KMS-11 (cell line): Measurements from ENCODE around the gene ADGRB3.

ENCODE experiments used
- H2AFZ ChIP-seq: fragments of 200-600 bp; sonication (generic); 2 replicates; pipeline ENCODE4 v1.6.1; 2016; ENCODE audit warnings: antibody characterized with exemption, mixed run types, low read depth
- H3K27ac ChIP-seq: fragments of 200-600 bp; sonication (generic); 2 replicates; pipeline ENCODE4 v1.6.1; 2016; ENCODE audit warnings: mild to moderate bottlenecking, mixed run types
- H3K27me3 ChIP-seq: fragments of 200-600 bp; sonication (generic); 2 replicates; pipeline ENCODE4 v1.6.1; 2017; ENCODE audit warnings: mild to moderate bottlenecking, low read depth, mixed run types, moderate library complexity; ENCODE audit not compliant: insufficient read depth
- H3K36me3 ChIP-seq: fragments of 200-600 bp; sonication (generic); 2 replicates; pipeline ENCODE4 v1.6.1; 2017; ENCODE audit warnings: mild to moderate bottlenecking, mixed run types; ENCODE audit not compliant: insufficient read depth
- H3K4me1 ChIP-seq: fragments of 200-600 bp; sonication (generic); 2 replicates; pipeline ENCODE4 v1.6.1; 2016; ENCODE audit warnings: mild to moderate bottlenecking, low read depth, mixed run types; ENCODE audit not compliant: poor library complexity, severe bottlenecking
- H3K4me2 ChIP-seq: fragments of 200-600 bp; sonication (generic); 2 replicates; pipeline ENCODE4 v1.7.0; 2016; ENCODE audit warnings: mild to moderate bottlenecking, mixed run types
- H3K4me3 ChIP-seq: fragments of 200-600 bp; sonication (generic); IDR thresholded peaks from 2 replicates; pipeline ENCODE4 v1.6.1; 2017; ENCODE audit warnings: low read depth, low read length, mixed read lengths; ENCODE audit not compliant: insufficient read depth
- H3K79me2 ChIP-seq: fragments of 200-600 bp; sonication (generic); 2 replicates; pipeline ENCODE4 v1.6.1; 2016; ENCODE audit warnings: low read depth, mixed run types; ENCODE audit not compliant: insufficient read depth
- H3K9ac ChIP-seq: fragments of 200-600 bp; sonication (generic); 2 replicates; pipeline ENCODE4 v1.6.1; 2016; ENCODE audit warnings: mild to moderate bottlenecking, mixed run types
- H4K20me1 ChIP-seq: fragments of 200-600 bp; sonication (generic); 2 replicates; pipeline ENCODE4 v1.6.1; 2016; ENCODE audit warnings: mild to moderate bottlenecking, mixed run types; ENCODE audit not compliant: insufficient read depth
- TF ChIP-seq, protein P1 (sequence below): fragments of 200-600 bp; sonication (generic); conservative IDR thresholded peaks from 2 replicates; pipeline ENCODE4 v1.6.1; 2017; ENCODE audit warnings: low read depth, mild to moderate bottlenecking, antibody characterized with exemption, low read length, moderate library complexity, mixed read lengths

The ADGRB3 gene

DNA sequence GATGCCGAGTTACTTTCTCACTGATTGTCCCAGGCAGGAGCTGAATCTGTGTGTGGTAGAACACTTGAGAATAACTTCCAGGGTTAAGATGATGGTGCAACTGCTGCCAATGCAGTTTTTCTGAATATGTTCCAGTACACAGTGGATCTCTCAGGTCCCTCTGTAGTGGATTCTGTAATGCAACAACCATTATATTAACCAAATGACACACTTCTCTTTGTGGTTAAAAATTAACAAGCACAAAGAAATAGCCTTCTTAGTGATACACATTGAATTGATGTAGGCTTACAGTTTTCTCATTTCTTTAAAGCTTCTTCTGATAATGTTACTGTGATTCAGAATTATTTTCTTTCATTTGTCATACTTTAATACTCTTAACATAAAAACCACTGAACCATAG, 383.8 kb downstream of the ADGRB3 start:
- Histone ChIP-seq H3K9ac (no peak overlapping the region), H4K20me1 (no peaks in the 10 kb centered on the region), H3K27ac (no peak overlapping the region), H3K79me2 (no peaks in the 10 kb centered on the region), H3K36me3 (no peaks in the 10 kb centered on the region), H2AFZ (no peak overlapping the region), H3K27me3 (no peaks in the 10 kb centered on the region), H3K4me3 (no peak overlapping the region), H3K4me2 (no peak overlapping the region), H3K4me1 (no peaks in the 10 kb centered on the region)
- TF ChIP-seq, protein P1, sequence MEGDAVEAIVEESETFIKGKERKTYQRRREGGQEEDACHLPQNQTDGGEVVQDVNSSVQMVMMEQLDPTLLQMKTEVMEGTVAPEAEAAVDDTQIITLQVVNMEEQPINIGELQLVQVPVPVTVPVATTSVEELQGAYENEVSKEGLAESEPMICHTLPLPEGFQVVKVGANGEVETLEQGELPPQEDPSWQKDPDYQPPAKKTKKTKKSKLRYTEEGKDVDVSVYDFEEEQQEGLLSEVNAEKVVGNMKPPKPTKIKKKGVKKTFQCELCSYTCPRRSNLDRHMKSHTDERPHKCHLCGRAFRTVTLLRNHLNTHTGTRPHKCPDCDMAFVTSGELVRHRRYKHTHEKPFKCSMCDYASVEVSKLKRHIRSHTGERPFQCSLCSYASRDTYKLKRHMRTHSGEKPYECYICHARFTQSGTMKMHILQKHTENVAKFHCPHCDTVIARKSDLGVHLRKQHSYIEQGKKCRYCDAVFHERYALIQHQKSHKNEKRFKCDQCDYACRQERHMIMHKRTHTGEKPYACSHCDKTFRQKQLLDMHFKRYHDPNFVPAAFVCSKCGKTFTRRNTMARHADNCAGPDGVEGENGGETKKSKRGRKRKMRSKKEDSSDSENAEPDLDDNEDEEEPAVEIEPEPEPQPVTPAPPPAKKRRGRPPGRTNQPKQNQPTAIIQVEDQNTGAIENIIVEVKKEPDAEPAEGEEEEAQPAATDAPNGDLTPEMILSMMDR: no peak

DNA sequence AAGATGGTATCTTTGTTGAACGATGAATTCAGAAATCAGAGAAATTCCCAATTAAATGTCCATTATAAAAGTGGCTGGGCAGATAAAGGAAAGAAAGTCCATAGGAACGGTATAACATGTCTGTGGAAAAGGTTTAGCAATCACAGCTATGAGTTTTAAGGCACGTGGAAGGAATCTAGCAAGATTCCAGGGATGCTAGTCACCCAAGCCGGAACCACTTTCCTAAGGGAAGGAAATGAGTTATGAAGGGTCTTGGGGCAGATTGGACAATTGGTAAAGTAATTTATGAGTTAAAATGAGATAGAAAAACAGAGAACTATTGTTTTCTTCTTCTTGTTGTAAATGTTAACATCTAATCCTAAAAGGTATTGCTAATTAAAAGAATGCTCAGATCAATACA, 384.8 kb downstream of the ADGRB3 start:
- Histone ChIP-seq H3K79me2 (no peaks in the 10 kb centered on the region), H3K27me3 (no peaks in the 10 kb centered on the region), H3K4me2 (no peak overlapping the region), H3K4me3 (no peak overlapping the region), H2AFZ (no peak overlapping the region), H3K27ac (no peak overlapping the region), H3K9ac (no peak overlapping the region), H4K20me1 (no peaks in the 10 kb centered on the region), H3K4me1 (no peaks in the 10 kb centered on the region), H3K36me3 (no peaks in the 10 kb centered on the region)
- TF ChIP-seq, protein P1: no peak

DNA sequence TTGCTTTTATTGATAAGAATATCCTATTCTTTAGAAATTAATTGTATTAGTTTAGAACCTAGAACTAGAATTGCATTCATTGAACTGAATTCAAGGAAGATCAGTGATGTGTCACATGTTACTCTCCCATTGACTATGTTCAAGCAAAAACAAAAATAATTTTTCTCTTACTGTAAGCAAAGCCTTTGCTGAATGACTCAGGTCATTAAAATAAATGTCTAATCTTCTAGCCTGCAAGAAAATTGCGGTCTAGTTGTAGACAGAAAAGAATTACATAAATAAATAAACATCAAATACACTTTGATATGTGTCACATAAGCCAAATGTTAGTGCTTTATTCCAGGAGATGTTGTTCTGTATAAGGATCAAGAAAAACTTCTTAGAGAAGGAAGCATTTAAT, 387.9 kb downstream of the ADGRB3 start:
- Histone ChIP-seq H3K27ac (no peak overlapping the region), H2AFZ (no peak overlapping the region), H4K20me1 (no peaks in the 10 kb centered on the region), H3K79me2 (no peaks in the 10 kb centered on the region), H3K27me3 (no peaks in the 10 kb centered on the region), H3K36me3 (no peaks in the 10 kb centered on the region), H3K4me1 (no peaks in the 10 kb centered on the region), H3K9ac (no peak overlapping the region), H3K4me2 (no peak overlapping the region), H3K4me3 (no peak overlapping the region)
- TF ChIP-seq, protein P1: no peak

DNA sequence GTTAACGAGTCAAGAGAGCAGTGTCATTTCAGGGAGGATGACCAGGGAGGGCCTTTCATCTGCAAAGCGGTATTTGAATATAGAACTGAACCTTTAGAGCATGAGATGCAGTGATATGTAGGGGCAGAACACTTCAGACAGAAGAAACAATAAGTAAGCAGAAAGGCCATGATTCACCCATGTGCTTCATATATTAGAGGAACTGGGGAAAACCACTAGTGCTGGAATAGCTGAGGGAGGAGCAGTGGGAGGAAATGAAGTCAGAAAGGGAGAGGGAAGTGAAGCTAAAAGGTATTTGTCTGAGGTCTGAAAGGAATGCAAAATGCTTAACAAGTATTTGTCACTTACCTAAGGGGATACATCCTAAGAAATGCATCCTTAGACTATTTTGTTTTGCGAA, 391.2 kb downstream of the ADGRB3 start:
- TF ChIP-seq, protein P1: no peak
- Histone ChIP-seq H3K27me3 (no peaks in the 10 kb centered on the region), H3K79me2 (no peaks in the 10 kb centered on the region), H3K4me1 (no peaks in the 10 kb centered on the region), H3K4me2 (no peak overlapping the region), H3K4me3 (no peak overlapping the region), H4K20me1 (no peaks in the 10 kb centered on the region), H3K9ac (no peak overlapping the region), H2AFZ (no peak overlapping the region), H3K27ac (no peak overlapping the region), H3K36me3 (no peaks in the 10 kb centered on the region)

DNA sequence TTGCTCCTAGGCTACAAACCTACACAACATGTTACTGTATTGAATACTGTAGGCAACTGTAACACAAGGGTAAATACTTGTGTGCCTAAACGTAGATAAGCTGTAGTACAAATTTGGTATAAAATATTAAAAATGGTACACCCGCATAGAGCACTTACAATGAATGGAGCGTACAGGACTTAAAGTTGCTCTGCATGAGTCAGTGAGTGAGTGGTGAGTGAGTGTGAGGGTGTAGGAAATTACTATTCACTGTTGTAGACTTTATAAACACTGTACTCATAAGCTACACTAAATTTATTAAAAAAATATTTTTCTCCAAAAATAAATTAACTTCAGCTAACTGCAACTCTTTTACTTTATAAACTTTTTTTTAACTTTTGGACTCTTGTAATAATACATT, 391.6 kb downstream of the ADGRB3 start:
- TF ChIP-seq, protein P1: no peak
- Histone ChIP-seq H3K36me3 (no peaks in the 10 kb centered on the region), H3K79me2 (no peaks in the 10 kb centered on the region), H3K4me2 (no peak overlapping the region), H2AFZ (no peak overlapping the region), H3K27ac (no peak overlapping the region), H3K4me1 (no peaks in the 10 kb centered on the region), H3K4me3 (no peak overlapping the region), H3K9ac (no peak overlapping the region), H4K20me1 (no peaks in the 10 kb centered on the region), H3K27me3 (no peaks in the 10 kb centered on the region)
